Activated CD4-positive, alpha-beta T cell treated with anti-CD3 and anti-CD28 coated beads for 24 hours (primary cell): ENCODE measurements around the gene IFT57.
"Not testable (repeated sequence)": the region's sequence is repeated elsewhere in the genome, so short reads cannot be mapped to it uniquely, and the experiment has no call there.

Experiments
- DNase-seq, 2 donors: peaks; one replicate each; pipeline ENCODE4 v3.0.0-alpha.2; 2020; ENCODE audit warnings: low read depth in 2 of 2

Gene IFT57

GRCh38 chr3:108159865-108160264 is 62.4 kb downstream of the IFT57 start:
- DNase-seq: no peak

DNA sequence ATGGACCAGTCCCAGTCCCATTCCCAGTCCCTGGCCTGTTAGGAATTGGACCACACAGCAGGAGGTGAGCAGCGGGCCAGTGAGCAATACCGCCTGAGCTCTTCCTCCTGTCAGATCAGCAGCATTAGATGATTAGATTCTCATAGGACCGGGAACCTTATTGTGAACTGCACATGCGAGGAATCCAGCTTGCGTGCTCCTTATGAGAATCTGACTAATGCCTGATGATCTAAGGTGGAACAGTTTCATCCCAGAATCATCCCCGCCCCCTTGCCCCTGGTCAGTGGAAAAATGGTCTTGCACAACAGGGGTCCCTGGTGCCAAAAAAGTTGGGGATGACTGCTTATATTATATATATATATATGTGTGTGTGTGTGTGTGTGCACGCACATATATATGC is 63.1 kb downstream of the IFT57 start:
- DNase-seq: no peak

DNA sequence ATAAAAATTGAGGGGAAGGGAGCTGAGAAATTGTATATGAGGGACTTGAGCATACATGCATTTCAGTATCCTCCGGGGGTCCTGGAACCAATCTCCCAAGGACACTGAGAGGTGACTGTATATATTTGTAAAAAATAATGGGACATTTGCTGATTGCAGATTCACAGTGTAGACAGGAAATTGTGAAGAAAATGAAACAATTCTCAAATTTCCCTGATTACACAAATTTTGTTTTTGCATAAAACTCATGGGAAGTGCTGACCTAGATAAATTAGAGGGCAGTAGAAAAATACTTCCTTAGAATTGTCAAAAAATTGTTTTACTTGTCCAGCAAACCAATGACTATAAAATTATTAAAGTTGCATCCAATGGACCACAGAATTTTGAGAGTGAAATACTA is 64.0 kb downstream of the IFT57 start:
- no peak for DNase-seq

GRCh38 chr3:108157273-108157672 is 65.0 kb downstream of the IFT57 start:
- DNase-seq: no peak

GRCh38 chr3:108156312-108156853 is 65.8 kb downstream of the IFT57 start:
- DNase-seq: no peak

DNA sequence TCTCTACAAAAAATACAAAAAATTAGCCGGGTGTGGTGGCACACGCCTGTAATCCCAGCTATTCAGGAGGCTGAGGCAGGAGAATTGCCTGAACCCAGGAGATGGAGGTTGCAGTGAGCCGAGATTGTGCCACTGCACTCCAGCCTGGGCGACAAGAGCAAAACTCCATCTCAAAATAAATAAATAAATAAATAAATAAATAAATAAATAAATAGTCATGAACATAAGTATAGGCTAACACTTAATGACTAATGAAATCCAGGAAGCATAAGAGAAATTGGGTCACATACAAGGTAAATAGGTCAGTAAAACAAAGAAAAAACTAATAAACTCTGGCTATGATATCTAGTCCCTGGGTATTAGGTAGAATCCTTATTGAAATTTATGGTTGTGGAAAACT is 66.6 kb downstream of the IFT57 start:
- DNase-seq: not testable (repeated sequence)

DNA sequence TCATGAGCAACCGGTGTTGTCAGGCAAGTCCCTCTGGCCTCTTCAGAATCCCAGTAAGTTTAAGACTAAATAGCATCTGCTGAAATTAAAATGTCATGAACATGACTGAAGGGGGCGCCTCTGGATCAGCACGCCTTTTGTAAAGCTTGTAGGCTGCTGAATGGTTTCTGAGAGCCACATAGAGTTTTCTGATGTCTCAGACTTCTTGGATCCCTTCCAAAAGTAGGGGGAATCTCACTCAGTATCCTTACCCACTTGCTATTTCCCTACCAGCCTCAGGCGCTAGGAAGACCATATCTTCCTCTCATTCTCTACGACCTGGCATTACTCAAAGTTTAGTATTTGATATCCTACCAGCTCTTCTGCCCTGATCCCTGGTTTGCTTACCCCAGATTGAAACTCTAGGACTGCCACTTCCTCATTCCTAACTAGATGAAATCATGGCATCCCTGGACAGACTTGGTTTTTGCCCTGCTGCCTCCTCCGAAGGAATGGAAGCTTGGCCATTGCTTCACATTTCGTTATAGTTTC is 68.7 kb downstream of the IFT57 start:
- DNase-seq: peak; percentile 15 to 45

DNA sequence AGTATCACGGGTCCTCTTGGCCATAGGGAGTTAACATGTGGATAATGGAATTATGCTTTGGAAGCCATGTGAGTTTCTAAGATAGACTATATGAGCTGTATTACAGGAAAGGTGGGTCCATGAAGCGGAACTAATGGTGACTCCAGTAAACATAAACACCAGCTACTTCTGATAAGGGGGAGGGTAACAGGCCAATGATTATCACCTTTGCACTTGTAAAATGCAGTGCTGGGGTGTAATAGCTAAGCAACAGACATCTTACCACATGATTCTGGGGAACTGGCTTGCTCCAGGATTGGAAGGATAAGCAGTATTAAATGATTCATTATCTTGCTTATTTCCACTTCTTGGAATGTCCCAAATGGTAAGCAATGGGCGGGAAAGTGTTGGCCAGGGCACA is 70.0 kb downstream of the IFT57 start:
- no peak for DNase-seq

DNA sequence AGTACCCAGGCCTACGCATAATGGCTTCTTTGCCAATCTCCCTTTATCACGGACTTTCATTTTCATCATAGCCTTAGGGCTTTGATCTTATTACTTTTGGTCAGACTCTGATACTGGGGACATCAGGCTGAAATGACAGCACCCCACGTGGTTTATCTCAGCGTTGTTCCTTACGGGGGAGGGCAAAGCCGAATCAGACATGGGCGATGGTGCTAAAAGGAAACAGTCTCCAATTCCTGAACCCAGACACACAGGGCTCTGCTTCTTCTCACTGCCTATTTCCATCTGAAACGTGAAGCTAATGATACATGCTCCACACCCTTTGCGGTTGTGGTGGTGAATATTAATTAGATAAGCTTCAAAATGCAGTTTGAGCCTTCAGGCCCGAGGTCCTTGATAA is 72.0 kb downstream of the IFT57 start:
- DNase-seq: no peak

GRCh38 chr3:108146139-108146538 is 76.1 kb downstream of the IFT57 start:
- no peak for DNase-seq

DNA sequence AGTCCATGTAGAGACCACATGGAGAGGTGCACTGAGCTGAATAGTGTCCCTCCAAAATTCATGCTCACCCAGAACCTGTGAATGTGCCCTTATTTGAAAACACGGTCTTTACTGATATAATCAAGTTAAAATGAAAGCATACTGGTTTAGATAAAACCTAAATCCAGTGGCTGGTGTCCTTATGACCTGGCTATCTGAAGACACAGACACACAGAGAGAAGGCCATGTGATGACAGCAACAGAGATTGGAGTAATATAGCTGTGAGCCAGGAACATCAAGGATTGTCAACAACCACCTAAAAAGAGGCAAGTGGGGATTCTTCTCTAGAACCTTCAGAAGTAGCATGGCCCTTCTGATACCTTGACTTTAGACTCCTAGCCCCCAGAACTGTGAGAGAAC is 76.6 kb downstream of the IFT57 start:
- no peak for DNase-seq

GRCh38 chr3:108137460-108137814 is 84.8 kb downstream of the IFT57 start:
- DNase-seq: no peak

DNA sequence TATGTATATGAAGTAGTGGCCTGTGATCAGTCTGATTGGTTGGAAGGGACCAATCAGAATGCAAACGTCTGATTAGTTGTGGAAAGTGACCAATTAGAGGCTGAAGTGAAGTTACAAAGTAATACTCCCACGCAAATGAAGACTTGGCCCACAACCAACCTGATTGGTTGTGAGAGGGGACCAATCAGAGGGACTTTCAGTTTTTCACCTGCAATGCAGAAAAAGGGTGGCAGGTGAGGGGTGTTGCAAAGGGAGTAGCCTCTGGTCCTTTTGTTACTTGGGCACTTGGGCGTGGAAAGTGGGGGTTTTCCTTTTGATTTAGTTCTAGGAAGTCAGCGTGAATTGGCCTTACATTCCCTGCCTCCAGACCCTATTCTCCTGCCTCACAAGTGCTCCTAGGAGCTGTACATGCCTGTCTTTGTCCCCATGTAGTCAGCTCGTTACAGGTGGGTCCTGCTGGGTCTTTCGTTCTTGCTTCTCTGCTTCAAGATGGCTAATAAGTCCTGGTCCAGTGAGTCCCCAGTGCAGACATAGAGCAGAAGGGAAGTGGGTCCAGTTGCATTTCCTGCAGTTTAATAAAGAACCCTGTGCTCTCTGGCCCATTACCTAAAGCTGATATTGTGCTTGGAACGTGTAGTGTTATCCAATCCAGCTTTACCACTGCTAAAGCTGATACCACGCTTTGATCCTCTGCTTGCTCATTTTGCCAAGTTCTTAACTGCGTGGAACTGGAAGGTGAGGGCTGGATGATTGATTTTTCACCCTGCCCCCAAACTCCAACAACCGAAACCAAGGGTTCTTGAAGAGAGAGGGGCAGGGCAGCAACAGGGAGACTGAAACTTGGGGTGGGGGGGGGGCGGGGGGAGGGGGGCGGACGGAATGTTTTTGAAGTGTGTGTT is 85.4 kb downstream of the IFT57 start:
- no peak for DNase-seq

DNA sequence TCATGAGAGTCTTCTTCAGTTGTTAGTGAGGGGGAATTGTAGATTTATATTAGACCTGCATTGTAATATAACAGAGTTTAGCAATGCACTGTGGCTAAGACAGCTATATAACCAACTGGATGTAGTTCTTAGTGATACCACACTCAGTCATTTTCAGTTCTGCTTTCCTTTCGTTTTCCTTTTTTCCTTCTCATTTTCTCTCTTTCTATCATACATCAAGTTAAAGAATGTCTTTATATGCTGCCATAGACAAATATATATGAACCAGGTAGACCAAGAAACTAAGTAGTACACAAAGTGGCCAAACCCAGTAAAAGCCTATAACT is 87.7 kb downstream of the IFT57 start:
- DNase-seq: no peak

DNA sequence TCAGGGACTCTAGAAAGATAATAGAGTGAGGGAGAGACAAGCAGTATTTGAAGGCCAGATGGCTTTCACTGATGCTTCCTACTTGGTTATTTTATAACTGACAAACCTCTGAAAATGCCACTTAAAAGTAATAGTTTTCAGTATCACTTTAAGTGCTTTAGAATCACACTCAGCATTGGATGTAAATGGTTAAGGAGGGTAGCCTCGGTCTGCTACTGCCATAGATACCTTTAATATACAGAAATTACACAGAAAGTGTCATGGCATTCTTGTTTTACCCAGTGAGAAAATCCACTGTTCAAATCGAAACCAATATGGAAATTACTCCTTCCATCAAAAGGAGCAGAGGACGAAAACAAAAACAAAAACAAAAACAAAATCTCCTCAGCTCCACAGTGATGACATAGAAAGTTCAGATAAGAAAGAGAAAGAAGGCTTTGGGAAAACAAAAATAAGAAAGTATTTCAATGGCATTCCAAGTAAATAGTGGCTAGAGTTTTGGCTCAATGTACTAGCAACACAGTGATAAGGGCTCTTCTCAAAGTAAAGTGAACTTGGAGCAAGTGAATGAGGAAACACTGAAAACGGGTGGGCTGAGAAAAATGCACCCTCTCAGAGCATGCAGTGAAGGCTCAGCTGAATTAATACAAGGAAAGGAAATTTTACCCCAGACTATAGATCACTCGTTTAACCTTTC is 88.2 kb downstream of the IFT57 start:
- no peak for DNase-seq

- DNase-seq: no peak
Measured at GRCh38 chr3:108133048-108133369, 89.2 kb downstream of the IFT57 start.

GRCh38 chr3:108131475-108132134 is 90.6 kb downstream of the IFT57 start:
- no peak for DNase-seq

- DNase-seq: no peak
Measured at GRCh38 chr3:108130701-108131474, 91.3 kb downstream of the IFT57 start.

DNA sequence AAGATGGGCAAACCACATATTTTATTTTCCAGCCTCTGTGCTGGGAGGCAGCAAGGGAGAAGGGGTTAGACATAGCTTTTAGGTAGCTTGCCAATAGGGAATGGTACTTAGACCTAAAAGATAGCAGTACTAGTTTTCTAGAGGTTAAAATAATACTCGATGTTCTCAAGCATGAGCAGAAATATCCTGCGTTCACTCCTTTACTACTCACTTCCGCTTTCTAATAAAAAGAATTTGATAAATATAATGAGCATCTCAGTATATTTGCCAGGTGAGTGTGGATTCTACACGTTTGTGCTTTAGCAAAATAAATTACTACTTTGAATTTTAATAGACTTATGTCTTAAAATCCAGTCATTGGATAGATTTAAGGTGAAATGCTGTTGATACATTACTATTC is 92.0 kb downstream of the IFT57 start:
- no peak for DNase-seq

- DNase-seq: no peak
Measured at GRCh38 chr3:108127301-108127988, 94.8 kb downstream of the IFT57 start.

DNA sequence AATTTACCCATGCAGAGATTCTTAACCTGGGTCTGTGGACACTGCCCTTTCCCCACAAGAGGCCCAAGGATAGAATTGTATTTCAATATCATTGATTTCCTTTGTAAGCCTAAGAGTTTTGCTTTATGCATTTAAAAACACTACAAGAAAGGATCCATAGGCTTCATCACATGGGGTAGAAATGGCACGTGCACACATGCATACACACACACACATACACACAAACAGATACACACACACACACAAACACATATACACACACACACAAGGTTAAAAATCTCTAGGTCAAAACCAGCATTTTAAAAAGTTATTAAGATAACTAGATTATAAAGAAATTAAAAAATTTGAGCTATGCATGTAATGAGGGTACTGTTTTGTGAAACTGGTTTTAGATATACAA is 95.9 kb downstream of the IFT57 start:
- no peak for DNase-seq
